Upper lobe of left lung (tissue), 4 donors: ENCODE results near the gene APOA4.

Experiments used
- CTCF ChIP-seq, 6 experiments: fragments of 450-650 bp in 4 of 6; fragments of 200-600 bp in 2 of 6; sonication (generic) in 2 of 6; IDR thresholded peaks; one replicate each; pipeline ENCODE4 v1.5.1; 2016 to 2019; ENCODE audit warnings: antibody characterized with exemption in 6 of 6
- EP300 ChIP-seq, 4 donors: sonication (generic); formaldehyde crosslinking; IDR thresholded peaks; one replicate each; pipeline ENCODE4 v1.5.1; 2017; ENCODE audit warnings: antibody characterized with exemption in 4 of 4, control low read depth in 2 of 4

- no peak for TF ChIP-seq CTCF (IDR thresholded peaks at IDR 0.05)
- TF ChIP-seq EP300 (IDR thresholded peaks at IDR 0.05) = no peak
Observed at GRCh38 chr11:116833491-116833815, 10.3 kb upstream of the APOA4 start.
